ENCODE data around the gene USP7.

The USP7 gene

GRCh38 chr16:8861563-8862308 is 102.0 kb downstream of the USP7 start:
- DNase-seq (ENCODE audit: low spot score), result no peak

- peak; percentile 69 for DNase-seq (ENCODE audit: low spot score)
Measured at GRCh38 chr16:8859913-8860881, 103.5 kb downstream of the USP7 start.

GRCh38 chr16:8858994-8859912 is 104.5 kb downstream of the USP7 start:
- DNase-seq (ENCODE audit: low spot score), result no peak

- DNase-seq (ENCODE audit: low spot score), result no peak
Measured at GRCh38 chr16:8855972-8856371, 107.7 kb downstream of the USP7 start.

GRCh38 chr16:8855051-8855786 is 108.5 kb downstream of the USP7 start:
- DNase-seq (ENCODE audit: low spot score), result no peak

- no peak for DNase-seq (ENCODE audit: low spot score)
Measured at GRCh38 chr16:8854298-8854948, 109.3 kb downstream of the USP7 start.

GRCh38 chr16:8853611-8854010 is 110.1 kb downstream of the USP7 start:
- DNase-seq (ENCODE audit: low spot score), result no peak

GRCh38 chr16:8853150-8853549 is 110.6 kb downstream of the USP7 start:
- DNase-seq (ENCODE audit: low spot score), result no peak

GRCh38 chr16:8852534-8852933 is 111.2 kb downstream of the USP7 start:
- DNase-seq (ENCODE audit: low spot score), result no peak

GRCh38 chr16:8851761-8852403 is 111.8 kb downstream of the USP7 start:
- DNase-seq (ENCODE audit: low spot score), result no peak

GRCh38 chr16:8850279-8850885 is 113.3 kb downstream of the USP7 start:
- DNase-seq (ENCODE audit: low spot score), result no peak

GRCh38 chr16:8849411-8850011 is 114.2 kb downstream of the USP7 start:
- DNase-seq (ENCODE audit: low spot score), result no peak

GRCh38 chr16:8848939-8849391 is 114.7 kb downstream of the USP7 start:
- no peak for DNase-seq (ENCODE audit: low spot score)

- DNase-seq (ENCODE audit: low spot score), result no peak
Measured at GRCh38 chr16:8848231-8848938, 115.3 kb downstream of the USP7 start.

- DNase-seq (ENCODE audit: low spot score), result no peak
Measured at GRCh38 chr16:8847623-8848022, 116.1 kb downstream of the USP7 start.

GRCh38 chr16:8847145-8847544 is 116.6 kb downstream of the USP7 start:
- DNase-seq (ENCODE audit: low spot score), result no peak

- DNase-seq (ENCODE audit: low spot score), result no peak
Measured at GRCh38 chr16:8846401-8846932, 117.2 kb downstream of the USP7 start.

GRCh38 chr16:8845699-8846298 is 117.9 kb downstream of the USP7 start:
- DNase-seq (ENCODE audit: low spot score), result no peak

Data from HuH-7.5 (cell line).